GM18505 (cell line): ENCODE data around the gene RPL7A.
"Not testable (repeated sequence)": the region's sequence is repeated elsewhere in the genome, so short reads cannot be mapped to it uniquely, and the experiment has no call there.

Experiments
- ATAC-seq: cut with Tn5 transposase; IDR thresholded peaks from one replicate; pipeline ENCODE4 v1.9.1; 2021; ENCODE audit not compliant: unreplicated experiment
- POLR2A ChIP-seq: IDR thresholded peaks from 4 replicates; pipeline ENCODE4 v1.6.1; 2011; ENCODE audit warnings: borderline replicate concordance; ENCODE audit not compliant: insufficient read depth, insufficient read length; ENCODE audit errors: extremely low read depth

The RPL7A gene

GRCh38 chr9:133377721-133378216 is 29.8 kb downstream of the RPL7A start:
- no peak for TF ChIP-seq POLR2A
- ATAC-seq: no peak

GRCh38 chr9:133378408-133378962 is 30.5 kb downstream of the RPL7A start:
- TF ChIP-seq POLR2A: no peak
- no peak for ATAC-seq

GRCh38 chr9:133379153-133380086 is 31.4 kb downstream of the RPL7A start:
- ATAC-seq: no peak
- TF ChIP-seq POLR2A: no peak

- TF ChIP-seq POLR2A: no peak
- no peak for ATAC-seq
Measured at GRCh38 chr9:133380734-133381133, 32.7 kb downstream of the RPL7A start.

GRCh38 chr9:133382507-133383141 is 34.6 kb downstream of the RPL7A start:
- no peak for TF ChIP-seq POLR2A
- ATAC-seq: no peak

- ATAC-seq: no peak
- no peak for TF ChIP-seq POLR2A
Measured at GRCh38 chr9:133383438-133383837, 35.4 kb downstream of the RPL7A start.

- TF ChIP-seq POLR2A: no peak
- no peak for ATAC-seq
Measured at GRCh38 chr9:133384736-133385321, 36.8 kb downstream of the RPL7A start.

- ATAC-seq: no peak
- TF ChIP-seq POLR2A: no peak
Measured at GRCh38 chr9:133385452-133385851, 37.4 kb downstream of the RPL7A start.

- no peak for TF ChIP-seq POLR2A
- no peak for ATAC-seq
Measured at GRCh38 chr9:133386338-133386737, 38.3 kb downstream of the RPL7A start.

GRCh38 chr9:133387680-133388079 is 39.7 kb downstream of the RPL7A start:
- no peak for ATAC-seq
- no peak for TF ChIP-seq POLR2A

GRCh38 chr9:133389025-133389557 is 41.1 kb downstream of the RPL7A start:
- TF ChIP-seq POLR2A: no peak
- ATAC-seq: no peak

GRCh38 chr9:133389562-133389961 is 41.5 kb downstream of the RPL7A start:
- ATAC-seq: no peak
- no peak for TF ChIP-seq POLR2A

GRCh38 chr9:133390713-133391112 is 42.7 kb downstream of the RPL7A start:
- no peak for TF ChIP-seq POLR2A
- ATAC-seq: no peak

GRCh38 chr9:133391449-133391848 is 43.4 kb downstream of the RPL7A start:
- ATAC-seq: not testable (repeated sequence)

- not testable (repeated sequence) for ATAC-seq
Measured at GRCh38 chr9:133392308-133392707, 44.3 kb downstream of the RPL7A start.
